NB4 (cell line): Measurements from ENCODE around the gene TFEB.

Experiments used
- CTCF ChIP-seq: IDR thresholded peaks from one replicate; pipeline ENCODE4 v1.5.1; 2012; ENCODE audit warnings: low read depth, low read length
- MAX ChIP-seq: IDR thresholded peaks from 2 replicates; pipeline ENCODE4 v1.6.1; 2011; ENCODE audit warnings: low read depth, low read length
- POLR2A ChIP-seq: IDR thresholded peaks from 2 replicates; pipeline ENCODE4 v1.6.1; 2011; ENCODE audit warnings: mild to moderate bottlenecking; ENCODE audit not compliant: insufficient read length; ENCODE audit errors: extremely low read depth

- TF ChIP-seq CTCF (no peak), POLR2A (no peak), MAX (no peak)
Observed at GRCh38 chr6:41708856-41709255, 26.6 kb downstream of the TFEB start.
